Keratinocyte (primary cell): Measurements from ENCODE around the gene KRTAP25-1.

Experiments used
- CTCF ChIP-seq, 3 experiments: IDR thresholded peaks in 1 of 3; conservative IDR thresholded peaks in 1 of 3; optimal IDR thresholded peaks in 1 of 3; 2 replicates in 2 of 3; 3 replicates in 1 of 3; pipeline versions ENCODE3 to v1.5.1; 2011; ENCODE audit warnings: low read length in 3 of 3, mild to moderate bottlenecking in 3 of 3, moderate library complexity in 2 of 3, control low read depth in 1 of 3, inconsistent platforms in 1 of 3; ENCODE audit not compliant: insufficient read depth in 2 of 3; ENCODE audit errors: extremely low read depth in 1 of 3
- EZH2 ChIP-seq: IDR thresholded peaks from one replicate; pipeline ENCODE4 v1.6.1; 2012; ENCODE audit warnings: inconsistent platforms, mild to moderate bottlenecking, low read length, moderate library complexity

GRCh38 chr21:30289215-30289614, at the start of gene KRTAP25-1:
- TF ChIP-seq CTCF (optimal IDR thresholded peaks at IDR 0.05 in 1 of 3, IDR thresholded peaks at IDR 0.05 in 1 of 3, conservative IDR thresholded peaks at IDR 0.05 in 1 of 3; ENCODE audit: extremely low read depth in 1 of 3, insufficient read depth in 2 of 3, low read length in 3 of 3): no peak
- TF ChIP-seq EZH2: no peak
